Measurements from ENCODE around the gene BTNL8. TPM values are rescaled to one million over a fixed set of nuclear protein-coding genes. Genes with fewer than 3 reads are reported as not detected.

Gene BTNL8
- total and polyA plus RNA-seq, 2 of the 13 experiments (the other 11 are each of a cell fraction or from before 2014, with no cell fraction given), result not detected

DNA sequence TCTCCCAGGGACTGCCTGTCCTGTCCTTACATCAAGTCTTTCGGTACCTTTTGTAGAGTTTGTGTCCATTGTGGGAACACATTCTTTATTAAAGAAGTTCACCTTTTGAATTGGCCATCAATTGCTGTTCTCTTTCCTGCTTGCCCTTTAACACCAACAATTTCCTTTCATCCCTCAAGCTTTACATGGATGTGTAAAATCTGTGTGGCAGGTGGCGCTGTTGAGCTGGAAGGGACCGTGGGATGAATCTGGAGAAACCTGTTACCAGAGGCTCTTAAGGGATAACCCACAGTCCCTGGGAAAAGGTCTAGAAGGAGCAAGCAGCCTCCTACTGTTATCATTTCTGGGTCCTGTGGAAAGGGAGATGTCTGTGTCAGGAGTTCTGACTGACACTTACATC, 30.0 kb upstream of the BTNL8 start (continued):
- TF ChIP-seq MAZ (IDR thresholded peaks at IDR 0.05; ENCODE audit: borderline replicate concordance, low read depth, low read length) (no peak), MAZ (CRISPR knock-in tag; IDR thresholded peaks at IDR 0.05; ENCODE audit: low read depth) (peak; percentile 39; the same call in 1 of the 2 replicates), ELF3 (CRISPR knock-in tag; IDR thresholded peaks at IDR 0.05) (0 out of 2 replicates have a peak, but pooled peaks have one; percentile 17), STAG1 (CRISPR knock-in tag; IDR thresholded peaks at IDR 0.05) (peak; percentile 85), NR2F6 (IDR thresholded peaks at IDR 0.05) (0 out of 2 replicates have a peak, but pooled peaks have one; percentile 12), NR2F6 (CRISPR knock-in tag; IDR thresholded peaks at IDR 0.05) (no peak), GATAD2A (CRISPR knock-in tag; IDR thresholded peaks at IDR 0.05) (0 out of 2 replicates have a peak, but pooled peaks have one; percentile 26), ZNF878 (CRISPR knock-in tag; IDR thresholded peaks at IDR 0.05) (no peak), SMC3 (IDR thresholded peaks at IDR 0.05; ENCODE audit: low read length) (peak; percentile 91), RAD21 (CRISPR knock-in tag; IDR thresholded peaks at IDR 0.05) (peak; percentile 77), ZNF572 (CRISPR knock-in tag; IDR thresholded peaks at IDR 0.05) (no peak), TBX2 (CRISPR knock-in tag; IDR thresholded peaks at IDR 0.05; ENCODE audit: borderline replicate concordance) (no peak)
- TF ChIP-seq, protein P1, sequence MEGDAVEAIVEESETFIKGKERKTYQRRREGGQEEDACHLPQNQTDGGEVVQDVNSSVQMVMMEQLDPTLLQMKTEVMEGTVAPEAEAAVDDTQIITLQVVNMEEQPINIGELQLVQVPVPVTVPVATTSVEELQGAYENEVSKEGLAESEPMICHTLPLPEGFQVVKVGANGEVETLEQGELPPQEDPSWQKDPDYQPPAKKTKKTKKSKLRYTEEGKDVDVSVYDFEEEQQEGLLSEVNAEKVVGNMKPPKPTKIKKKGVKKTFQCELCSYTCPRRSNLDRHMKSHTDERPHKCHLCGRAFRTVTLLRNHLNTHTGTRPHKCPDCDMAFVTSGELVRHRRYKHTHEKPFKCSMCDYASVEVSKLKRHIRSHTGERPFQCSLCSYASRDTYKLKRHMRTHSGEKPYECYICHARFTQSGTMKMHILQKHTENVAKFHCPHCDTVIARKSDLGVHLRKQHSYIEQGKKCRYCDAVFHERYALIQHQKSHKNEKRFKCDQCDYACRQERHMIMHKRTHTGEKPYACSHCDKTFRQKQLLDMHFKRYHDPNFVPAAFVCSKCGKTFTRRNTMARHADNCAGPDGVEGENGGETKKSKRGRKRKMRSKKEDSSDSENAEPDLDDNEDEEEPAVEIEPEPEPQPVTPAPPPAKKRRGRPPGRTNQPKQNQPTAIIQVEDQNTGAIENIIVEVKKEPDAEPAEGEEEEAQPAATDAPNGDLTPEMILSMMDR (CRISPR knock-in tag; IDR thresholded peaks at IDR 0.05), result peak; percentile 89
- TF ChIP-seq, protein P2, sequence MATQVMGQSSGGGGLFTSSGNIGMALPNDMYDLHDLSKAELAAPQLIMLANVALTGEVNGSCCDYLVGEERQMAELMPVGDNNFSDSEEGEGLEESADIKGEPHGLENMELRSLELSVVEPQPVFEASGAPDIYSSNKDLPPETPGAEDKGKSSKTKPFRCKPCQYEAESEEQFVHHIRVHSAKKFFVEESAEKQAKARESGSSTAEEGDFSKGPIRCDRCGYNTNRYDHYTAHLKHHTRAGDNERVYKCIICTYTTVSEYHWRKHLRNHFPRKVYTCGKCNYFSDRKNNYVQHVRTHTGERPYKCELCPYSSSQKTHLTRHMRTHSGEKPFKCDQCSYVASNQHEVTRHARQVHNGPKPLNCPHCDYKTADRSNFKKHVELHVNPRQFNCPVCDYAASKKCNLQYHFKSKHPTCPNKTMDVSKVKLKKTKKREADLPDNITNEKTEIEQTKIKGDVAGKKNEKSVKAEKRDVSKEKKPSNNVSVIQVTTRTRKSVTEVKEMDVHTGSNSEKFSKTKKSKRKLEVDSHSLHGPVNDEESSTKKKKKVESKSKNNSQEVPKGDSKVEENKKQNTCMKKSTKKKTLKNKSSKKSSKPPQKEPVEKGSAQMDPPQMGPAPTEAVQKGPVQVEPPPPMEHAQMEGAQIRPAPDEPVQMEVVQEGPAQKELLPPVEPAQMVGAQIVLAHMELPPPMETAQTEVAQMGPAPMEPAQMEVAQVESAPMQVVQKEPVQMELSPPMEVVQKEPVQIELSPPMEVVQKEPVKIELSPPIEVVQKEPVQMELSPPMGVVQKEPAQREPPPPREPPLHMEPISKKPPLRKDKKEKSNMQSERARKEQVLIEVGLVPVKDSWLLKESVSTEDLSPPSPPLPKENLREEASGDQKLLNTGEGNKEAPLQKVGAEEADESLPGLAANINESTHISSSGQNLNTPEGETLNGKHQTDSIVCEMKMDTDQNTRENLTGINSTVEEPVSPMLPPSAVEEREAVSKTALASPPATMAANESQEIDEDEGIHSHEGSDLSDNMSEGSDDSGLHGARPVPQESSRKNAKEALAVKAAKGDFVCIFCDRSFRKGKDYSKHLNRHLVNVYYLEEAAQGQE (IDR thresholded peaks at IDR 0.05; ENCODE audit: borderline replicate concordance in 1 of 2, low read depth in 1 of 2, low read length in 2 of 2), result no peak
- TF ChIP-seq, protein P3, sequence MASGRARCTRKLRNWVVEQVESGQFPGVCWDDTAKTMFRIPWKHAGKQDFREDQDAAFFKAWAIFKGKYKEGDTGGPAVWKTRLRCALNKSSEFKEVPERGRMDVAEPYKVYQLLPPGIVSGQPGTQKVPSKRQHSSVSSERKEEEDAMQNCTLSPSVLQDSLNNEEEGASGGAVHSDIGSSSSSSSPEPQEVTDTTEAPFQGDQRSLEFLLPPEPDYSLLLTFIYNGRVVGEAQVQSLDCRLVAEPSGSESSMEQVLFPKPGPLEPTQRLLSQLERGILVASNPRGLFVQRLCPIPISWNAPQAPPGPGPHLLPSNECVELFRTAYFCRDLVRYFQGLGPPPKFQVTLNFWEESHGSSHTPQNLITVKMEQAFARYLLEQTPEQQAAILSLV (CRISPR knock-in tag; IDR thresholded peaks at IDR 0.05; ENCODE audit: borderline replicate concordance), result no peak
- TF ChIP-seq, protein P4, sequence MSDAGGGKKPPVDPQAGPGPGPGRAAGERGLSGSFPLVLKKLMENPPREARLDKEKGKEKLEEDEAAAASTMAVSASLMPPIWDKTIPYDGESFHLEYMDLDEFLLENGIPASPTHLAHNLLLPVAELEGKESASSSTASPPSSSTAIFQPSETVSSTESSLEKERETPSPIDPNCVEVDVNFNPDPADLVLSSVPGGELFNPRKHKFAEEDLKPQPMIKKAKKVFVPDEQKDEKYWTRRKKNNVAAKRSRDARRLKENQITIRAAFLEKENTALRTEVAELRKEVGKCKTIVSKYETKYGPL (CRISPR knock-in tag; IDR thresholded peaks at IDR 0.05), result no peak

All from HepG2 (cell line).